ENCODE results near the gene SLC39A5.

The SLC39A5 gene

DNA sequence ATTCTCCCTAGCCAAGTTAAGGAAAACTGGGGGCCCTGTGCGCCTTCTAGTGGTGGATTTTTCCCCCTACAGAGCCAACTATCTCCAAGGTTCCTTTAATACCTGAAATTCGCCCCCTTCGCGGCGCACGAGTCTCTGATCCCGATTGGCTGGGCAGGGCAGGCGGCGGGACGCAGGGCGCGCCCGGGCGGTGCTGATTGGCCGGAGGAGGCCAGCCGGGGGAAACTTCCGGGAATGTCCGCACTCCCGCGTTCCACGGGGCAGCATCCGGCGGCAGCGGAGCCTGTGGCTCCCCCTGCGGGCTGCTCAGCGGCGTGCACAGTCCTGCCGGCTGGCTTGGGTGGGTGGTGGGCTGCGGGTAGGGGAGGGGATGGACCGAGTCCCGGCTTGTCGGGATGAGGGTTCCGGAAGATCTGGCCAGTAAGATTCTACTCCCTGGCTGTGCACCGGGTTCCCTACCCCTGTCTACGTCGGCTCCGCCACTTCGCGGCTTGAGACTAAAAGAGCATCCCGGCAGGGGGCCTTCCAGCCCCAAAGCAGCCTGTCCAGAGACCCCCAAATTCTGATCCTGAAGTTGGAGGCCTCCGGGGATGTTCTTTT lies 5.6 kb upstream of the SLC39A5 start, which contains the start of gene NABP2:
Gene NABP2, plus strand, starts transcription at position 241 of the 600 bp plus-strand sequence. CDS start 515 bp downstream, outside the sequence.
- Histone ChIP-seq H2BK120ac (ENCODE audit: low read depth, low read length) (peak within 1 kb of the TSS; percentile 57), H3K27me3 (ENCODE audit: control insufficient read depth in 1 of 2, insufficient read depth in 1 of 2, low read length in 2 of 2) (no peaks in the 10 kb centered on the region), H2BK15ac (ENCODE audit: low read depth, poor library complexity, severe bottlenecking) (peak within 1 kb of the TSS; percentile 44), H4K91ac (ENCODE audit: low read length) (peak within 1 kb of the TSS; percentile 59), H3K4me2 (ENCODE audit: low read length, poor library complexity, severe bottlenecking) (peak within 1 kb of the TSS; percentile 93), H4K8ac (ENCODE audit: low read length) (peak within 1 kb of the TSS; percentile 95), H3K4me3 (ENCODE audit: insufficient read depth in 1 of 2, low read depth in 1 of 2, low read length in 2 of 2) (peak within 1 kb of the TSS; percentile 61 to 93), H3K79me1 (replicated peaks; ENCODE audit: low read length, poor library complexity, severe bottlenecking) (peaks cover 16% of the 10 kb centered on the region), H3K18ac (ENCODE audit: low read depth in 1 of 2, low read length in 2 of 2) (peak within 1 kb of the TSS; percentile 71 to 85), H3K9ac (ENCODE audit: low read length) (peak within 1 kb of the TSS; percentile 95), H2AFZ (ENCODE audit: low read depth, low read length) (peak within 1 kb of the TSS; percentile 20), H3K23ac (ENCODE audit: low read length in 2 of 2) (no peak within 1 kb of the TSS), H2BK5ac (ENCODE audit: low read depth, low read length, poor library complexity, severe bottlenecking) (peak within 1 kb of the TSS; percentile 46), H3K27ac (ENCODE audit: low read length, poor library complexity, severe bottlenecking) (peak within 1 kb of the TSS; percentile 64), H3K36me3 (ENCODE audit: control insufficient read depth in 1 of 2, insufficient read depth in 2 of 2, low read depth in 1 of 2, low read length in 2 of 2) (peaks cover 3 to 19% of the 10 kb centered on the region in 2 experiments), H3K4me1 (ENCODE audit: control insufficient read depth, insufficient read depth, low read depth, low read length) (peaks cover 20% of the 10 kb centered on the region), H2AK5ac (ENCODE audit: low read length, severe bottlenecking) (peak within 1 kb of the TSS; percentile 89), H3K4ac (ENCODE audit: low read depth in 1 of 2, low read length in 2 of 2) (peak within 1 kb of the TSS; percentile 73 to 92), H2BK12ac (ENCODE audit: low read length in 2 of 2) (peak within 1 kb of the TSS; percentile 31 to 63), H3K9me3 (ENCODE audit: control insufficient read depth, low read length) (no peaks in the 10 kb centered on the region), H3K14ac (ENCODE audit: low read length in 2 of 2) (peak within 1 kb of the TSS; percentile 75 to 79)
- WGBS, result 2% methylated on average over 37 of the region's 41 CpGs
- DNase-seq, result peak; percentile 98

DNA sequence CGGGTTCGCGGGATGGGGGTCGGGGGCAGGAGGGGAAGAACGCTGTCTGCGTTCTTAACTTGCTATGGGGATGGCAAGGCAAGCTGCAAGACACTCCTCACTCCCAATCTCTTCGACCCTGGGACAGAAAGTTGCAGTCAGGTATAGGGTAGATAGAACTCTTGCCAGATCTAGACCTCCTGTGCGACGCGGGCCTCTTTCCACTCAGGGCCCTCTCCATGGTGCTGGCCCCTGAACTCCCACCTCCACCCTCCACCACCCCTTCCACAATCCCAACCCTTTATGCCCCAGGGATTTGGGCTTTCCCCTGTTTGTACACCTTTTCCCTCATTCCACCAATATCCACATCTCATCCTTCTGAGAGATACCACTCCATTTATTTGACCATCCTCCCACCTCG lies 4.9 kb upstream of the SLC39A5 start:
- 87% methylated on average over 10 of the region's 11 CpGs for WGBS

DNA sequence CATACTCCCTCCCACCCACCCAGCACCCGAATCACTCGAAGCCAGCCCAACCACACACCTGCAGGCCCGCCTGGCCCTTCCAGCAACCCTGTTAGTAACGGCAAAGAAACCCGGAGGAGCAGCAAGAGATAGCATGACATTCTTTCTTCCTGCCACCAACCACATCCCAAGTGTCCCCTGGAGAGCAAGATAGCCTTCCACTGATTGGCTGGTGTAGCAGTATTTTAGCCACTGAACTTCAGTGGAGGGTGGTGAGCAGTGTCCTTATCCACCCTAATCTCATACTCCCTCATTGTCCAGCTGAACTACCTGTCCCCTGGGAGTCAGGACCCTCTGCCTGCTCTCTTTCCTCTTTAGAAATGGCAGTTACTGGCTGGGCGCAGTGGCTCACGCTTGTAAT lies 769 bp upstream of the SLC39A5 start:
- H3K4me3 ChIP-seq (ENCODE audit: insufficient read depth in 1 of 2, low read depth in 1 of 2, low read length in 2 of 2), result no peak overlapping the region
- H3K4ac ChIP-seq (ENCODE audit: low read depth in 1 of 2, low read length in 2 of 2), result no peak overlapping the region
- H3K36me3 ChIP-seq (ENCODE audit: control insufficient read depth in 1 of 2, insufficient read depth in 2 of 2, low read depth in 1 of 2, low read length in 2 of 2), result peaks cover 5 to 20% of the 10 kb centered on the region in 2 experiments
- no peak for DNase-seq
- WGBS, result 97% methylated on average over 5 of the region's 7 CpGs
- no peak overlapping the region for H3K18ac ChIP-seq (ENCODE audit: low read depth in 1 of 2, low read length in 2 of 2)
- H3K4me2 ChIP-seq (ENCODE audit: low read length, poor library complexity, severe bottlenecking), result no peak overlapping the region
- no peak overlapping the region for H4K8ac ChIP-seq (ENCODE audit: low read length)
- H2BK12ac ChIP-seq (ENCODE audit: low read length in 2 of 2), result no peak overlapping the region
- no peak overlapping the region for H3K9ac ChIP-seq (ENCODE audit: low read length)
- H3K79me1 ChIP-seq (replicated peaks; ENCODE audit: low read length, poor library complexity, severe bottlenecking), result peaks cover 11% of the 10 kb centered on the region
- no peaks in the 10 kb centered on the region for H3K27me3 ChIP-seq (ENCODE audit: control insufficient read depth in 1 of 2, insufficient read depth in 1 of 2, low read length in 2 of 2)
- no peak overlapping the region for H2BK15ac ChIP-seq (ENCODE audit: low read depth, poor library complexity, severe bottlenecking)
- no peak overlapping the region for H3K14ac ChIP-seq (ENCODE audit: low read length in 2 of 2)
- no peak overlapping the region for H3K27ac ChIP-seq (ENCODE audit: low read length, poor library complexity, severe bottlenecking)
- H4K91ac ChIP-seq (ENCODE audit: low read length), result no peak overlapping the region
- no peak overlapping the region for H2AFZ ChIP-seq (ENCODE audit: low read depth, low read length)
- H3K23ac ChIP-seq (ENCODE audit: low read length in 2 of 2), result no peak overlapping the region
- no peak overlapping the region for H2BK120ac ChIP-seq (ENCODE audit: low read depth, low read length)
- H2AK5ac ChIP-seq (ENCODE audit: low read length, severe bottlenecking), result no peak overlapping the region
- no peak overlapping the region for H2BK5ac ChIP-seq (ENCODE audit: low read depth, low read length, poor library complexity, severe bottlenecking)
- H3K9me3 ChIP-seq (ENCODE audit: control insufficient read depth, low read length), result no peaks in the 10 kb centered on the region
- peaks cover 11% of the 10 kb centered on the region for H3K4me1 ChIP-seq (ENCODE audit: control insufficient read depth, insufficient read depth, low read depth, low read length)

More for the DNA sequence above, 4.9 kb upstream of the SLC39A5 start:
- Histone ChIP-seq H4K91ac (ENCODE audit: low read length) (peak overlapping the region; percentile 58), H3K23ac (ENCODE audit: low read length in 2 of 2) (no peak overlapping the region), H2BK12ac (ENCODE audit: low read length in 2 of 2) (peak overlapping the region; percentile 9 to 31), H2BK5ac (ENCODE audit: low read depth, low read length, poor library complexity, severe bottlenecking) (no peak overlapping the region), H4K8ac (ENCODE audit: low read length) (peak overlapping the region; percentile 94), H3K4me1 (ENCODE audit: control insufficient read depth, insufficient read depth, low read depth, low read length) (peaks cover 18% of the 10 kb centered on the region), H3K4me3 (ENCODE audit: insufficient read depth in 1 of 2, low read depth in 1 of 2, low read length in 2 of 2) (peak overlapping the region; percentile 61 to 93), H3K9me3 (ENCODE audit: control insufficient read depth, low read length) (no peaks in the 10 kb centered on the region), H3K36me3 (ENCODE audit: control insufficient read depth in 1 of 2, insufficient read depth in 2 of 2, low read depth in 1 of 2, low read length in 2 of 2) (peaks cover 5 to 20% of the 10 kb centered on the region in 2 experiments), H3K18ac (ENCODE audit: low read depth in 1 of 2, low read length in 2 of 2) (peak overlapping the region in 1 of 2 experiments; percentile 48), H3K4ac (ENCODE audit: low read depth in 1 of 2, low read length in 2 of 2) (peak overlapping the region in 1 of 2 experiments; percentile 24), H2AFZ (ENCODE audit: low read depth, low read length) (no peak overlapping the region), H3K9ac (ENCODE audit: low read length) (peak overlapping the region; percentile 95), H3K27me3 (ENCODE audit: control insufficient read depth in 1 of 2, insufficient read depth in 1 of 2, low read length in 2 of 2) (no peaks in the 10 kb centered on the region), H3K14ac (ENCODE audit: low read length in 2 of 2) (no peak overlapping the region), H2BK120ac (ENCODE audit: low read depth, low read length) (no peak overlapping the region), H2BK15ac (ENCODE audit: low read depth, poor library complexity, severe bottlenecking) (no peak overlapping the region), H3K79me1 (replicated peaks; ENCODE audit: low read length, poor library complexity, severe bottlenecking) (peaks cover 16% of the 10 kb centered on the region), H3K27ac (ENCODE audit: low read length, poor library complexity, severe bottlenecking) (no peak overlapping the region), H2AK5ac (ENCODE audit: low read length, severe bottlenecking) (no peak overlapping the region), H3K4me2 (ENCODE audit: low read length, poor library complexity, severe bottlenecking) (peak overlapping the region; percentile 93)
- DNase-seq, result no peak

DNA sequence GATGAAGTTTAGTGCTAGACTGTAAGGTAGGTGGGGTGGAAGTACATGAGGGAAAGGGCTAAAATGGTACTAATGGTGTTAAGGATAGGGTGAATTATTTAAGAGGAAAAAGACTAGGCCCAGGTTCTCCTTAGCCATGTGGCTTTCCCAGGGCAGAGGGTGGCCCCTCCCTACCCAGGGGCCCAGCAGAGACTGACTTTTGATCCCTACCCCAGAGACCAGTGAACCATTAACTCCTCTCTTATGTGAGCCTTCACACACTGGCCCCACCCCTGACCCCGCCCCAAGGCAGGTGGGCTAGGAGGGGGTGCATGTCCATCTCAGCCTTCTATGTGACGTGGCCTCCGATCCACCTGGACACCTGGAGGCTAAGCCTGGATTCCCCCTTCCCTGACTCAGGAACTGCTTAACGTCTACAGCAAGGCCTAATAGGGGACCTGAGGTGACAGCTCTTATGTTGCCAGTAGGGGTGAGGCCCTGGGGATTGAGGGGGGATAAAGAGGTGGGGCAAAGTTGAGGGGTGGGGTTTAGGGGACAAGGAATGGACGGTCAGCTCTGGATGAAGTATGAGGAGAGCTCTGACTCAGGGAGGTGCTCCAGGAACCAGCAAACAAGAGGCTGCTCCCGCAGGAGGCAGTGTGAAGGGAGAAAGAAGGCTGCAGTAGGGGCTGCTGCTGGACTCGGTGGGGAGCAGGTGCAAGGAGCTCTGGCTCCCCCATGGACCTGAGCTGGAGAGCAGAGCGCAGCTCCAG lies 757 bp downstream of the SLC39A5 start:
- no peak overlapping the region for H3K9ac ChIP-seq (ENCODE audit: low read length)

More for the DNA sequence above, 757 bp downstream of the SLC39A5 start:
- no peaks in the 10 kb centered on the region for H3K79me1 ChIP-seq (replicated peaks; ENCODE audit: low read length, poor library complexity, severe bottlenecking)
- H3K4me3 ChIP-seq (ENCODE audit: insufficient read depth in 1 of 2, low read depth in 1 of 2, low read length in 2 of 2), result no peak overlapping the region
- 85% methylated on average over 8 of the region's 8 CpGs for WGBS
- H3K9me3 ChIP-seq (ENCODE audit: control insufficient read depth, low read length), result no peaks in the 10 kb centered on the region
- H2BK120ac ChIP-seq (ENCODE audit: low read depth, low read length), result no peak overlapping the region
- no peaks in the 10 kb centered on the region for H3K27me3 ChIP-seq (ENCODE audit: control insufficient read depth in 1 of 2, insufficient read depth in 1 of 2, low read length in 2 of 2)
- no peak overlapping the region for H4K91ac ChIP-seq (ENCODE audit: low read length)
- H2AFZ ChIP-seq (ENCODE audit: low read depth, low read length), result no peak overlapping the region
- DNase-seq, result no peak
- H3K27ac ChIP-seq (ENCODE audit: low read length, poor library complexity, severe bottlenecking), result no peak overlapping the region
- H2BK12ac ChIP-seq (ENCODE audit: low read length in 2 of 2), result no peak overlapping the region
- H3K4me1 ChIP-seq (ENCODE audit: control insufficient read depth, insufficient read depth, low read depth, low read length), result peaks cover 3% of the 10 kb centered on the region
- no peak overlapping the region for H2BK15ac ChIP-seq (ENCODE audit: low read depth, poor library complexity, severe bottlenecking)
- H3K4ac ChIP-seq (ENCODE audit: low read depth in 1 of 2, low read length in 2 of 2), result no peak overlapping the region
- no peak overlapping the region for H4K8ac ChIP-seq (ENCODE audit: low read length)
- no peak overlapping the region for H3K23ac ChIP-seq (ENCODE audit: low read length in 2 of 2)
- H2BK5ac ChIP-seq (ENCODE audit: low read depth, low read length, poor library complexity, severe bottlenecking), result no peak overlapping the region
- H3K4me2 ChIP-seq (ENCODE audit: low read length, poor library complexity, severe bottlenecking), result no peak overlapping the region
- H3K14ac ChIP-seq (ENCODE audit: low read length in 2 of 2), result no peak overlapping the region
- no peak overlapping the region for H3K18ac ChIP-seq (ENCODE audit: low read depth in 1 of 2, low read length in 2 of 2)
- no peak overlapping the region for H2AK5ac ChIP-seq (ENCODE audit: low read length, severe bottlenecking)
- peaks cover 12 to 16% of the 10 kb centered on the region in 2 experiments for H3K36me3 ChIP-seq (ENCODE audit: control insufficient read depth in 1 of 2, insufficient read depth in 2 of 2, low read depth in 1 of 2, low read length in 2 of 2)

All from mesenchymal stem cell (in vitro differentiated cells and primary cell).